Activated T-cell treated with anti-CD3 and anti-CD28 coated beads for 4 hours (primary cell): ENCODE results near the gene CNIH3.
"Not testable (repeated sequence)": the region's sequence is repeated elsewhere in the genome, so short reads cannot be mapped to it uniquely, and the experiment has no call there.

Experiments used
- DNase-seq: peaks from one replicate; pipeline ENCODE4 v3.0.0-alpha.2; 2020

The CNIH3 gene

GRCh38 chr1:224644553-224645154 lies 28.5 kb downstream of the CNIH3 start:
- DNase-seq: peak; percentile 37

GRCh38 chr1:224647449-224647848 lies 31.3 kb downstream of the CNIH3 start:
- DNase-seq: no peak

- DNase-seq: no peak
Observed at GRCh38 chr1:224650290-224650689, 34.2 kb downstream of the CNIH3 start.

DNA sequence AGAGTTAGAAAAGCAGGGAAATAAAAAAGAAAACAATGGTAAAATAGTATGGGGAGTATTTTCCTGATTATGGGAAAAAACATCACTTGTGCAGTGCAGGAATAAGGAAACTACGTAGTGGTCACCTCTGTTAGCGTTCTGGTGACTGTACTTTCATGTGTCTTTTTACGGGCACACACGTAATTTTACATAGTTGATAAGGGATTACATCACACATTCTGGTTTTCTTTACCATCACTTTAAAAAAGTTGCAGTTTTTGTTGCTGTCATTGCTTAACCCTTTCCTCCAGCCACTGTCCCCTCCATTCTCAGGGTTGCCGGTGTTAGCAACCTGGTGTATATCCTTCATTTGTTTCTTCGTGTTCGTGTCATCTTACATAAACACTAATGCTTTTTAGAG lies 35.1 kb downstream of the CNIH3 start:
- no peak for DNase-seq

- DNase-seq: no peak
Observed at GRCh38 chr1:224656392-224656791, 40.3 kb downstream of the CNIH3 start.

- no peak for DNase-seq
Observed at GRCh38 chr1:224660074-224660473, 44.0 kb downstream of the CNIH3 start.

- no peak for DNase-seq
Observed at GRCh38 chr1:224662870-224663269, 46.8 kb downstream of the CNIH3 start.

DNA sequence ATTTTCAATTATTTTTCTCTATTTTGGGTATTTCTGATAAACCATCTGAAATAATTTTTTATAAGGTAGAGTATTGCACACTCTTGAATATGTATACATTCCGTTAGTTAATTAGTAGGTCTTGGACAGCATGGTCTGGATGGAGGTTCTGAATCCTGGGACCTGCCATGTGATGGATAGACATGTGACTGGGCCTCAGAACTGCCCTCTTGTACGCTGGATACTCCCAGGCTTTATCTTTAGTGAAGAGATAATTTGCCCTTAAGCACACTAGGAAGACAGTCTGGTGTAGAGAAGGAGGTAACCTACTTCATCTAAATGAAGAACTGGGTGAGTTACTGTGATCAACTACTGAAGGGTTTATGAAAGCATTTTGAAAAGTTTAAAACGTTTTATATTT lies 48.9 kb downstream of the CNIH3 start:
- no peak for DNase-seq

- no peak for DNase-seq
Observed at GRCh38 chr1:224666078-224666477, 50.0 kb downstream of the CNIH3 start.

GRCh38 chr1:224666913-224667312 lies 50.8 kb downstream of the CNIH3 start:
- DNase-seq: no peak

DNA sequence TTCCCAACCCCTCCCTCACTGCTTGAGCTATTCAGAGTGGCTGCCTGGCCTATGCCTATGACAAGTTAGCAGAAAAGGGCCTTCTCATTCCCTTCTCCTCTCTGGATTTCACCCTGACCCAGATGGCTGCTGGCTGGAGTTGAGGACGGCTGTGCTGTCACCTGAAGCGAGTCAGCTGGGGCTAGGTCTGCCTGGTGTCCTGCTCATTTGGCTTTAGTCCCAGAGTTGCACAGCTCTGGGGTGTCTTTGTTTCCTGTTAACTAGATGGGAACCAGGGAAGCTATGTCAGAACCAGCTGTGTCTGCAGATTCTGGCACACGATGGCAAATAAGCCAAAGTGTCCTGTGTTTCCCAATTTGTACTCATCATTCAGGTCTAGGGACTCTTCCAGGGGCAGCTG lies 52.9 kb downstream of the CNIH3 start:
- no peak for DNase-seq

DNA sequence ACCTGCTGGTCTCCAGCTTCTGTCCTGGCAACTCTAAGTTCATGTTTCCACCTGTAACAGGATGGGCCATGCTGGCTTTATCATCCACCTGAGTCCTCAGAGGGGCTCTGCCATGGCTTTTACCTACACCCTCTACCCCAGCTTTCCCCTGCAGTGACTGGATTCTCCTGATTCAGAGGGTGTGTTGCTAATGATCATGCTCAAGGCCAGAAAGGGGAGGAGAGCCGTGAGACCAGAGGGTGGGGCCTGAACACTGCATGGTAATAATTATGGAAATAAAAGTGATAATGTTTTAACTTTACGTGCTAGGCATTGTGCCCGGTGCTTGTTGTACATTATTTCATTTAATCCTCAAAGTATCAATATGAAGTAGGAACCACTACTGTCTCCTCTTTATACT lies 53.3 kb downstream of the CNIH3 start:
- no peak for DNase-seq

DNA sequence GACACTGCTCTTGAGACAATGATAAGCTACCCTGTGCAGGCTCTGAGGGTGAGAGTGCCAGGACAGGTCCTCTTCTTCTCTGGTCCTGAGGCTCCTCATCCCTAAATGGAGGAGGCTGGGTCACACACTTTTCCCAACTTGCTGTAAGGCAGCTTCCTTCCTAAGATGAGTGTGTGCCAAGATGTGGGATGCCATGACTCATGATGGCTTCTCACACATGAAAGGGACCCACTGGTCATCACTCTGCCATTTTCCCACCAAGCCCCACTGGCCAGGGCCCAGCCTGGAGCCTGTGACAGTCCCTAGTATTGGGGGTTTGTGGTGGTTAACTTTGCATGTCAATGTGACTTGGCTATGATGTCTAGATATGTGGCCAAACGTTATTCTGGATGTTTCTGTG lies 54.4 kb downstream of the CNIH3 start:
- DNase-seq: no peak

GRCh38 chr1:224671076-224671475 lies 55.0 kb downstream of the CNIH3 start:
- DNase-seq: no peak

DNA sequence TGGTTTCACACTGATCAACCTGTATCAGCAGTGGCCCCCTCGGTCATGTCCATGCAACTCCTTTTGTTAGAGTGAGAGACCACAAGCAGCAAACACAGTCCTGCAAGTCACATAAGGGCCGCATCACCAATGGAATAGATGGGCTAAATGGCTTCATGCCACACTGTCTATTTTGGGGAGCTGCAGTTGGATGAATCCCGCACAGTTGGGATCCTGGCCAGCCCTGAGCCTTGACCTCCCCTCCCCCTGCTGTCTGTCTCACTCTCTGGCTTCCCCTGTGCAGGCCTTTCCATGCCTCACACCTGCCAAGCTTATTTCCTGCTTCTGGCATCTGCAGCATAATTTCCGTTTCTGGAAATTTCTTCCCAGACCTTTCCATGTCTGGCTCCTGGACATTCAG lies 57.0 kb downstream of the CNIH3 start:
- DNase-seq: no peak

DNA sequence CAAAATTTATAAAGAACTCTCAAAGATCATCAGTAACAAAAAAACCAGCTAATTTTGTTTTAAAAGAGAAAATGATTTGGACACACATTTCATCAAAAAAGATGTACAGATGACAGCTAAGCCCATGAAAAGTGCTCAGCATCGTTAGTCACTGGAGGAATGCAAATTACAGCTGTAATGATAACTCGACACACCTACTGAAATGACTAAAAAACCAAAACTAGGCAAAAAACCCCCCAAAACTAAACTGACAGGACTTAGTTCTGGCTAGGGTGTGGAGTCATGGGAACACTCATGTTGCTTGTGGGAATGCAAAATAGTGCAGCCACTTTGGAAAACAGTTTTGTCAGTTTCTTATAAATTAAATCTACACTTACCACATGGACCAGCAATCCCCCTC lies 59.5 kb downstream of the CNIH3 start:
- no peak for DNase-seq

DNA sequence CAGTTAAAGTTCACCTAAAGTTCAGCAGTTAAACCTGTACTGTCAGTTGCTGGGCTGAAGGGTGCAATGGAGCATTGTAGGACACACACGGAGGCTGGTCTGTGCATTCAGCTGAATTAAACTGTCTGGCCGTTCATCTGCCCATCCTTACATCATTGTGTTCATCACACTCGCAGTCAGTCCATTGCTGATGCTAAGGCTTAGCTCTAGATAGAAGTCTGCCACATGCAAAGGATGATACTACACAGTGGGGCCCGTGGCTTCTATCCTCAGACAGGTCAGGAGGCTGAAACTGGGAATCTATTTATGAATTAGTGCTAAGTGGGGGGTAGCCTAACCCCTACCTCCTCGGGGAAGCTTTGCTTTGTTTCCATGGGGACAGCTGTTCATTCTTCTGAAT lies 60.4 kb downstream of the CNIH3 start:
- no peak for DNase-seq

- DNase-seq: no peak
Observed at GRCh38 chr1:224678168-224678567, 62.1 kb downstream of the CNIH3 start.

DNA sequence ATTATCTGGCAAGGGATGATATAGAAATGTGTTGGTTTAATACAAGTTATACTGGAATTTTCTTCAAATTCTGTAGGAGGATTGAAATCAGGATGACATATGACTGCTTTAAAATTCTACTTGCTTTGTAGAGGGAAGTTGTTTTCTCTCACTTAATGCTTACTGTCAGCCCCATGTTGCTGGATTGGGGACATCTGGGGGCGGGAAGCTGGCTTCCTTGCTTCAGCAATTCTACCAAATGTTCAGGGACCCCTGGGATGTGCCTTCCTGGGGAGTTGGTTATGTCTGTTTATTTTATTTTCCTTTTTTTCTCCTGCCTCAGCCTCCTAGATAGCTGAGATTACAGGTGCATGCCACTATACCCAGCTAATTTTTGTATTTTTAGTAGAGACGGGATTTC lies 63.5 kb downstream of the CNIH3 start:
- DNase-seq: no peak

- no peak for DNase-seq
Observed at GRCh38 chr1:224681816-224682215, 65.7 kb downstream of the CNIH3 start.

DNA sequence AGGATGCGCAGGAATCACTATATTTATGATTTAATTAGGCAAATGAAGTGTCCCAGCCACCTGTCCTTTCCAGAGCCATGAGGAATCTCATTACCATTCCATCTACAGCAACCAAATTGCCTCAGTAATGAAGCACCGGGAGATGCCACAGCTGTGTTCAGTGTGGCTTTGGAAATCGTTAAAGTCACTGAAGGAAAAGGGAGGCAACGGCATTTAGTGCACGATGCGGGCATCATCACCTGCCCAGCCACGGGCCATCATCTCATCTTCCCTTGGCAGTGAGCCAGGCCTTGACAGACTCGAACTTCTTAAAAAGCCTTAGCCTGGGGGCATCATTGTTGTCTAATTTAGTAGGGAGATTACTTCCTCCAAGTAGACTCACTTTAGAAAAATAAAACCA lies 67.8 kb downstream of the CNIH3 start:
- DNase-seq: no peak

- DNase-seq: no peak
Observed at GRCh38 chr1:224684979-224685425, 68.9 kb downstream of the CNIH3 start.

- DNase-seq: not testable (repeated sequence)
Observed at GRCh38 chr1:224686140-224686539, 70.0 kb downstream of the CNIH3 start.

DNA sequence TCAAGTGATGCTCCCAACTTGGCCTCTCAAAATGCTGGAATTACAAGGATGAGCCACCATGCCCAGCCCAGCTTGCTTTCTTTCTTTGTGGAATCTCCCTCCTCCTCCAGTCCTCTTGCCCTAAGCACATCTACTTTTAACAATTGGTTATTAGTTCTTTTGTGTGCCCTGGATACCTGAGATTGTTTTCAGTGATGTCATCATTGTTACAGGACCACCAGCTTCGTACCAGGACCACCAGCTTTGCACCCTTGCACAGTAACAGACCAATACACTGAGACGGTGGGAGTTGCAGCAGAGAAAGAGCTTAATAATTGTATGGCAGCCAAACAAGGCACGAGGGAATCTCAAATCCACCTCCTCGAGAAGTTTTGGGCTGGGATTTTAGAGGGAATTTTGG lies 71.3 kb downstream of the CNIH3 start:
- DNase-seq: no peak

DNA sequence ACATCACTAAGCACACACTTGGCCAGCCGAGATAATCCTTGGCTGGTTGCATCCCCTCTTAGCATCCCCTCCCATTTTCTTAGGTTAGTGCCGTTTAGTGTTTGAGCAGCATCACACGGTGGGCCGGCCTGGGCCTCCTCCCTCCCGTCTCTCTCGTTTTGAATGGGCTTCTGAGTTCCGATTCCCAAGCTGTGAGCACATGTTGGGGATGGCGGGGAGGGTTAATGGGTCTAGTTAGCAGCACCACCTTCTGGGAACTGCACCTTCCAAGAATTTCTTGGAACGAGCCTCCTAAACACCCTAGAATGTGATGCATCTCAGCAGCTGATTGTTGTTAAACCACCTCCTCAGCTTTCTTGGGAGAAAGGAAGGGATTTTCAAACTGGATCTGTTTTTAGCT lies 73.3 kb downstream of the CNIH3 start:
- DNase-seq: no peak

- DNase-seq: no peak
Observed at GRCh38 chr1:224690576-224690975, 74.5 kb downstream of the CNIH3 start.
